ENCODE measurements around the gene UBE2G2.

The UBE2G2 gene

GRCh38 chr21:44727321-44727720 is 74.3 kb downstream of the UBE2G2 start:
- no peak for DNase-seq (ENCODE audit: low read depth in 2 of 2)

- no peak for DNase-seq (ENCODE audit: low read depth in 2 of 2)
These were observed 74.8 kb downstream of the UBE2G2 start for GRCh38 chr21:44726826-44727225.

- no peak for DNase-seq (ENCODE audit: low read depth in 2 of 2)
These were observed 76.7 kb downstream of the UBE2G2 start for GRCh38 chr21:44724926-44725325.

GRCh38 chr21:44724196-44724595 is 77.4 kb downstream of the UBE2G2 start:
- no peak for DNase-seq (ENCODE audit: low read depth in 2 of 2)

- no peak for DNase-seq (ENCODE audit: low read depth in 2 of 2)
These were observed 78.2 kb downstream of the UBE2G2 start for GRCh38 chr21:44723177-44724131.

- no peak for DNase-seq (ENCODE audit: low read depth in 2 of 2)
These were observed 78.9 kb downstream of the UBE2G2 start for GRCh38 chr21:44722731-44723130.

- no peak for DNase-seq (ENCODE audit: low read depth in 2 of 2)
These were observed 81.5 kb downstream of the UBE2G2 start for GRCh38 chr21:44720170-44720569.
